ENCODE results near the gene LSMEM2. TPM values are rescaled to one million over a fixed set of nuclear protein-coding genes. Genes with fewer than 3 reads are reported as not detected.

The LSMEM2 gene
- total and polyA plus RNA-seq, 9 of the 15 experiments (the other 6 are each of a cell fraction or from before 2014, with no cell fraction given), result not detected

DNA sequence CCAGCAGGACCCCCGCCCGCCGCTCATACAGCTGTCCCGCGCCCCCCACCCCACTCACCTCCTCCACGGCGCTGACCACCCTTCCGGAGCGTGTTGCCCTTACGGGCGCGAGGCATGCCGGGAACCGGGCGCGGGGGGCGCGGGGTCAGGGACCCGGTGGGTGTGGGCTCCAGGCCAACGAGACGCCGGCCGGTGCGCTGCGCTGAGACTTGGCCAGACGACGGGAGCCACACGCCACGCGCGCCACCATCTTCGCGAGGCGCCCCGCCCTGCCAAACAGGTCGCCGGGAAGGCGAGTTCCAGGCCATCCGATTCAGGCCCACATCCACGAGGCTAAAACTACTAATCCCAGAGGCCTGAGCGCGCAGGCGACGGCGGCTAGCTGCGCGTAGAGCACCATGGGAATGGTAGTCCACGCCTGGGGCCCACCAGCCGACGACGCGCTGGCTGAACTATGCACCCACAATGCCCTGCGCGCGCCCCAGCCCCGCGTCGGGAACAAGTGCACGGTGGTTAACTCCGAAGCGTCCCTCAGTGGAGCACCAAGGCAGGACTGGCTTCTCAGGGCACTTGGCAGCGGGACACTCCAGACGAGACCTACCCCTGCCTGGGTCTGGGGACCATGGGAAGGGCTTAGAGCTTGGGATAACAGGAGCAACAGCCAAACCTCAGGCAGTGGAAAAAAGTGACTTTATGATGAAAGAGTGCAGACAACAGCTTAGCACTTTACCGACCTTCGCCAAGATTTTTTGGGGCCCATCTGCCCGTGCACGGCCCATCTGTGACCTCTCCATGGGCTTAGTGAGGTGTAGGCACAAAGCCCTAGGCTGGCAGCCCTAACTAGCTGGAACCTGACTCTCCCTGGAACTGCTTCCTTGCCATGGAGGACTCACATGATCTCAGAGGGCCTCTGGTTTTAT, 13.5 kb downstream of the LSMEM2 start, which contains the start of gene IFRD2 (continued):
- TF ChIP-seq TEAD4 (IDR thresholded peaks at IDR 0.05; ENCODE audit: low read length) (no peak), TEAD4 (CRISPR knock-in tag; IDR thresholded peaks at IDR 0.05; ENCODE audit: borderline replicate concordance) (peak; percentile 78; the same call in 1 of the 2 replicates), ZNF217 (CRISPR knock-in tag; IDR thresholded peaks at IDR 0.05) (no peak), SIX5 (IDR thresholded peaks at IDR 0.05; ENCODE audit: borderline replicate concordance in 1 of 2, insufficient read depth in 1 of 2, low read depth in 1 of 2, low read length in 2 of 2) (peak; percentile 100), CREM (IDR thresholded peaks at IDR 0.05; ENCODE audit: low read depth) (peak; percentile 99), KLF1 (tag; IDR thresholded peaks at IDR 0.05) (peak; percentile 87), DIDO1 (tag; IDR thresholded peaks at IDR 0.05; ENCODE audit: low read depth) (peak; percentile 67; the same call in 1 of the 2 replicates), GTF2F1 (IDR thresholded peaks at IDR 0.05; ENCODE audit: low read depth, low read length) (0 out of 2 replicates have a peak, but pooled peaks have one; percentile 39), ELK1 (CRISPR knock-in tag; IDR thresholded peaks at IDR 0.05) (no peak), CGGBP1 (CRISPR knock-in tag; IDR thresholded peaks at IDR 0.05) (no peak), FOXJ2 (tag; IDR thresholded peaks at IDR 0.05) (peak; percentile 81; the same call in 1 of the 2 replicates), ZC3H11A (IDR thresholded peaks at IDR 0.05; ENCODE audit: low read depth, low read length) (0 out of 2 replicates have a peak, but pooled peaks have one; percentile 39), ZNF766 (CRISPR knock-in tag; conservative IDR thresholded peaks at IDR 0.05) (peak; percentile 98), TCF3 (CRISPR knock-in tag; IDR thresholded peaks at IDR 0.05) (no peak), L3MBTL2 (IDR thresholded peaks at IDR 0.05) (peak; percentile 82), TSC22D4 (tag; IDR thresholded peaks at IDR 0.05) (no peak), SAP30 (IDR thresholded peaks at IDR 0.05; ENCODE audit: borderline replicate concordance, insufficient read depth, low read depth, low read length, poor library complexity, severe bottlenecking) (peak; percentile 79), CEBPG (CRISPR knock-in tag; IDR thresholded peaks at IDR 0.05) (peak; percentile 61; the same call in 1 of the 2 replicates), CEBPG (tag; conservative IDR thresholded peaks at IDR 0.05 in 1 of 2, IDR thresholded peaks at IDR 0.05 in 1 of 2) (no peak), ZNF197 (CRISPR knock-in tag; IDR thresholded peaks at IDR 0.05; ENCODE audit: low read depth) (peak; percentile 98), NFXL1 (CRISPR knock-in tag; IDR thresholded peaks at IDR 0.05) (0 out of 2 replicates have a peak, but pooled peaks have one; percentile 45), ZNF584 (CRISPR knock-in tag; IDR thresholded peaks at IDR 0.05; ENCODE audit: low read depth) (peak; percentile 95), TBP (optimal IDR thresholded peaks at IDR 0.05; ENCODE audit: low read depth, low read length) (peak; percentile 63)
- TF ChIP-seq, protein P1, sequence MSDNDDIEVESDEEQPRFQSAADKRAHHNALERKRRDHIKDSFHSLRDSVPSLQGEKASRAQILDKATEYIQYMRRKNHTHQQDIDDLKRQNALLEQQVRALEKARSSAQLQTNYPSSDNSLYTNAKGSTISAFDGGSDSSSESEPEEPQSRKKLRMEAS (CRISPR knock-in tag; IDR thresholded peaks at IDR 0.05), result peak; percentile 95
- TF ChIP-seq, protein P2, sequence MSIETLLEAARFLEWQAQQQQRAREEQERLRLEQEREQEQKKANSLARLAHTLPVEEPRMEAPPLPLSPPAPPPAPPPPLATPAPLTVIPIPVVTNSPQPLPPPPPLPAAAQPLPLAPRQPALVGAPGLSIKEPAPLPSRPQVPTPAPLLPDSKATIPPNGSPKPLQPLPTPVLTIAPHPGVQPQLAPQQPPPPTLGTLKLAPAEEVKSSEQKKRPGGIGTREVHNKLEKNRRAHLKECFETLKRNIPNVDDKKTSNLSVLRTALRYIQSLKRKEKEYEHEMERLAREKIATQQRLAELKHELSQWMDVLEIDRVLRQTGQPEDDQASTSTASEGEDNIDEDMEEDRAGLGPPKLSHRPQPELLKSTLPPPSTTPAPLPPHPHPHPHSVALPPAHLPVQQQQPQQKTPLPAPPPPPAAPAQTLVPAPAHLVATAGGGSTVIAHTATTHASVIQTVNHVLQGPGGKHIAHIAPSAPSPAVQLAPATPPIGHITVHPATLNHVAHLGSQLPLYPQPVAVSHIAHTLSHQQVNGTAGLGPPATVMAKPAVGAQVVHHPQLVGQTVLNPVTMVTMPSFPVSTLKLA (conservative IDR thresholded peaks at IDR 0.05), result peak; percentile 98 to 99
